ENCODE measurements around the gene PTCHD4. TPM values are rescaled to one million over a fixed set of nuclear protein-coding genes. Genes with fewer than 3 reads are reported as not detected.
A peak's percentile ranks its signal among the peaks of the same experiment; 100 is the strongest.

The PTCHD4 gene
- total RNA-seq, 1 donor from 2014 or later: 3.0 TPM

- Histone ChIP-seq H3K27me3 (ENCODE audit: control insufficient read depth, insufficient read depth, low read length) (peaks cover 15% of the 10 kb centered on the region), H3K36me3 (ENCODE audit: control insufficient read depth, insufficient read depth, low read length) (no peaks in the 10 kb centered on the region), H3K4me3 (ENCODE audit: low read depth, low read length) (no peak overlapping the region)
- no peak for TF ChIP-seq CTCF (IDR thresholded peaks at IDR 0.05; ENCODE audit: insufficient read depth, low read length, poor library complexity, severe bottlenecking)
- DNase-seq (ENCODE audit: low read depth): no peak
Measured at GRCh38 chr6:48069280-48069679, 41.7 kb downstream of the PTCHD4 start.

DNA sequence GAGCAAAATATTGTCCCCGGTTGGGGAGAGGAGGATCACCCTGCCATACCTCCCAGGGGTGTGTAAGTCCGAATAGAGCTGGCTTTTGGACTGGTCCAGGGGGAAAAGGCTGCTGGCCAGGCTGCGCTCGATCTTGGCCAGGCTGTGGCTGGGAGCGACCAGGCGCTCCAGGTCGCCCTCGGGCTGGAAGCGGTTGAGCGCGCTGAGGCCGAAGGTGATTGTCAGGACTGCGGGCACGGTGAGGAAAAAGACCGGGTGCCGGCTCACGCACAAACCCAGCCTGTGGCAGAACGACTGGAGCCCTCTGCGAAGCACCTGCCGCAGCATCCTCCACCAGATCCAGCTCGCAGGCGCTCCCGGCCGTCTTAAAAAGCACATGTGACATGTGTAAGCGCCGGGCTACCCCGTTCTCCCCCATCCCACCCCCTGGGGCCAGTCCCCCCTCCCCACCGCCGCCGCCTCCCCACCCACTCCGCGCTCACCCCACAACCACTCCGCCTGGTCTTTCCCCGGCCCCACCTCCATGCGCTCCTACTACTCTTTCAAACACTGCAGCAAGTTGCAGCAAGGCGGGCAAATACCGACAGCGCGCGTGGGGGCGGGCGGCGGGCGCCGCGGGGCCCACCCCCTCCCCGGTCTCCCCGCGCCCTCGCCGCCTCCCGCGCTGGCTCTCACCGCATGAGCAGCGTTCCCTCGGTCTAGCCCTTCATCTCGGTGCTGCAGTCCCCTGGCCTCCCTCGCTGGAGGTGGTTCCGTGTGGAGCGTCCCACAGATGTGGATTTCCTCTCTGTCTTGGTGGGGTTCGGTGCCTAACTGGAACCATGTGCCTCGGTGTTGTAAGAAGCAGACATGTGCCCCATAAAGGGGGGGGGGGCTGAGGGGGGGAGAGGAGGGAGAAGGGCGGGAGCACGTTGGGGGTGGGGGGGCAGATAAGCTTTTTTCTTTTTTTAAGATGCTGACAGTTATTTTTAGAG lies 42.4 kb downstream of the PTCHD4 start:
- H3K4me3 ChIP-seq (ENCODE audit: low read depth, low read length): peak overlapping the region; percentile 28
- no peak for TF ChIP-seq CTCF (IDR thresholded peaks at IDR 0.05; ENCODE audit: insufficient read depth, low read length, poor library complexity, severe bottlenecking)
- H3K36me3 ChIP-seq (ENCODE audit: control insufficient read depth, insufficient read depth, low read length): no peaks in the 10 kb centered on the region
- H3K27me3 ChIP-seq (ENCODE audit: control insufficient read depth, insufficient read depth, low read length): peaks cover 15% of the 10 kb centered on the region
- DNase-seq (ENCODE audit: low read depth): no peak

GRCh38 chr6:48067886-48068277 lies 43.1 kb downstream of the PTCHD4 start:
- Histone ChIP-seq H3K4me3 (ENCODE audit: low read depth, low read length) (no peak overlapping the region), H3K27me3 (ENCODE audit: control insufficient read depth, insufficient read depth, low read length) (peaks cover 15% of the 10 kb centered on the region), H3K36me3 (ENCODE audit: control insufficient read depth, insufficient read depth, low read length) (no peaks in the 10 kb centered on the region)
- DNase-seq (ENCODE audit: low read depth): no peak
- TF ChIP-seq CTCF (IDR thresholded peaks at IDR 0.05; ENCODE audit: insufficient read depth, low read length, poor library complexity, severe bottlenecking): no peak

GRCh38 chr6:48067148-48067712 lies 43.8 kb downstream of the PTCHD4 start:
- no peak for TF ChIP-seq CTCF (IDR thresholded peaks at IDR 0.05; ENCODE audit: insufficient read depth, low read length, poor library complexity, severe bottlenecking)
- Histone ChIP-seq H3K27me3 (ENCODE audit: control insufficient read depth, insufficient read depth, low read length) (peaks cover 15% of the 10 kb centered on the region), H3K4me3 (ENCODE audit: low read depth, low read length) (no peak overlapping the region), H3K36me3 (ENCODE audit: control insufficient read depth, insufficient read depth, low read length) (no peaks in the 10 kb centered on the region)
- DNase-seq (ENCODE audit: low read depth): no peak

- peak; percentile 5 for DNase-seq (ENCODE audit: low read depth)
- Histone ChIP-seq H3K36me3 (ENCODE audit: control insufficient read depth, insufficient read depth, low read length) (no peaks in the 10 kb centered on the region), H3K27me3 (ENCODE audit: control insufficient read depth, insufficient read depth, low read length) (no peaks in the 10 kb centered on the region), H3K4me3 (ENCODE audit: low read depth, low read length) (no peak overlapping the region)
- no peak for TF ChIP-seq CTCF (IDR thresholded peaks at IDR 0.05; ENCODE audit: insufficient read depth, low read length, poor library complexity, severe bottlenecking)
Measured at GRCh38 chr6:48061265-48061990, 49.6 kb downstream of the PTCHD4 start.
